CD14-positive monocyte (primary cell): ENCODE data around the gene TGM1. TPM values are rescaled to one million over a fixed set of nuclear protein-coding genes. Genes with fewer than 3 reads are reported as not detected.

ENCODE experiments used
- DNase-seq, 3 donors: peaks; one replicate each; pipeline ENCODE4 v3.0.0-alpha.2; 2011 to 2022
- H2AFZ ChIP-seq: 2 replicates; pipeline ENCODE4 v1.6.0; 2012; ENCODE audit warnings: mild to moderate bottlenecking, low read depth, low read length, inconsistent platforms; ENCODE audit not compliant: insufficient read depth, poor library complexity, severe bottlenecking
- H3K27ac ChIP-seq, 2 donors: 1 replicate in 1 of 2; 2 replicates in 1 of 2; pipeline ENCODE4 v1.5.1; 2012 to 2013; ENCODE audit warnings: low read length in 2 of 2, control low read depth in 1 of 2, inconsistent platforms in 1 of 2, low read depth in 1 of 2, mild to moderate bottlenecking in 1 of 2
- H3K27me3 ChIP-seq, 2 donors: one replicate each; pipeline versions ENCODE4 v1.6.0 to v1.6.1; 2011 to 2013; ENCODE audit warnings: low read length in 2 of 2; ENCODE audit not compliant: control insufficient read depth in 2 of 2, insufficient read depth in 2 of 2
- H3K36me3 ChIP-seq, 2 donors: replicated peaks in 1 of 2; 1 replicate in 1 of 2; 2 replicates in 1 of 2; pipeline versions ENCODE4 v1.5.1 to v1.6.1; 2012 to 2013; ENCODE audit warnings: low read length in 2 of 2, control low read depth in 1 of 2, inconsistent platforms in 1 of 2, mild to moderate bottlenecking in 1 of 2; ENCODE audit not compliant: insufficient read depth in 2 of 2, control insufficient read depth in 1 of 2
- H3K4me1 ChIP-seq, 2 donors: 1 replicate in 1 of 2; 2 replicates in 1 of 2; pipeline versions ENCODE4 v1.5.1 to v1.6.1; 2012 to 2013; ENCODE audit warnings: low read length in 2 of 2, control low read depth in 1 of 2, inconsistent platforms in 1 of 2, mild to moderate bottlenecking in 1 of 2, moderate library complexity in 1 of 2; ENCODE audit not compliant: insufficient read depth in 2 of 2, control insufficient read depth in 1 of 2
- H3K4me2 ChIP-seq: replicated peaks from 2 replicates; pipeline ENCODE3; 2012; ENCODE audit warnings: low read length, moderate library complexity, mild to moderate bottlenecking; ENCODE audit not compliant: poor library complexity, severe bottlenecking; ENCODE audit errors: extremely low read depth
- H3K4me3 ChIP-seq, 3 experiments: fragments of 200-600 bp in 1 of 3; sonication (generic) in 1 of 3; replicated peaks in 1 of 3; 1 replicate in 2 of 3; 2 replicates in 1 of 3; pipeline ENCODE4 v1.5.1; 2011 to 2013; ENCODE audit warnings: low read length in 3 of 3, mild to moderate bottlenecking in 3 of 3, control low read depth in 2 of 3, low read depth in 2 of 3, inconsistent platforms in 1 of 3, moderate library complexity in 1 of 3
- H3K79me2 ChIP-seq: 2 replicates; pipeline ENCODE4 v1.6.0; 2012; ENCODE audit warnings: mild to moderate bottlenecking, control low read depth, inconsistent platforms, low read length, moderate library complexity; ENCODE audit not compliant: insufficient read depth
- H3K9ac ChIP-seq: 2 replicates; pipeline ENCODE4 v1.6.0; 2017; ENCODE audit warnings: low read length, mild to moderate bottlenecking; ENCODE audit not compliant: insufficient read depth, poor library complexity, severe bottlenecking
- H3K9me3 ChIP-seq, 2 donors: replicated peaks in 1 of 2; 1 replicate in 1 of 2; 2 replicates in 1 of 2; pipeline versions ENCODE4 v1.5.1 to v1.6.1; 2012 to 2013; ENCODE audit warnings: low read length in 2 of 2, control low read depth in 1 of 2; ENCODE audit not compliant: control insufficient read depth in 1 of 2, insufficient read depth in 1 of 2
- H4K20me1 ChIP-seq: 2 replicates; pipeline ENCODE4 v1.6.0; 2012; ENCODE audit warnings: mild to moderate bottlenecking, low read length, control low read depth, moderate library complexity; ENCODE audit not compliant: insufficient read depth
- H3K27ac Mint-ChIP-seq, 7 donors: one replicate each; pipeline ENCODE4 v1.8.0; 2020; ENCODE audit warnings: mild to moderate bottlenecking in 7 of 7, mixed read lengths in 7 of 7, moderate library complexity in 6 of 7, inconsistent platforms in 2 of 7
- H3K27me3 Mint-ChIP-seq, 3 donors: one replicate each; pipeline ENCODE4 v1.8.0; 2021 to 2022; ENCODE audit warnings: low read depth in 3 of 3, mild to moderate bottlenecking in 3 of 3, mixed read lengths in 3 of 3, moderate library complexity in 3 of 3, inconsistent platforms in 1 of 3
- H3K36me3 Mint-ChIP-seq, 2 donors: one replicate each; pipeline ENCODE4 v1.8.0; 2020; ENCODE audit warnings: mixed read lengths in 2 of 2, inconsistent platforms in 1 of 2, mild to moderate bottlenecking in 1 of 2
- H3K4me1 Mint-ChIP-seq: one replicate; pipeline ENCODE4 v1.8.0; 2020; ENCODE audit warnings: mild to moderate bottlenecking, mixed read lengths
- H3K4me3 Mint-ChIP-seq, 2 donors: one replicate each; pipeline ENCODE4 v1.8.0; 2020; ENCODE audit warnings: mild to moderate bottlenecking in 2 of 2, mixed read lengths in 2 of 2, moderate library complexity in 1 of 2
- H3K9me3 Mint-ChIP-seq, 7 donors: one replicate each; pipeline ENCODE4 v1.8.0; 2020 to 2022; ENCODE audit warnings: mixed read lengths in 7 of 7, mild to moderate bottlenecking in 6 of 7, moderate library complexity in 6 of 7, inconsistent platforms in 2 of 7
- CTCF ChIP-seq: fragments of 200-600 bp; IDR thresholded peaks from one replicate; pipeline ENCODE4 v1.8.0; 2022; ENCODE audit warnings: antibody characterized with exemption, mild to moderate bottlenecking
- WGBS: methylation state at CpG from one replicate; pipeline ENCODE4 v1.1.5; 2013; ENCODE audit warnings: missing lambda C conversion rate; ENCODE audit not compliant: insufficient coverage; 5-methylcytosine and 5-hydroxymethylcytosine counted together
- intact Hi-C, 2 donors: fragments of 100-400 bp; cut with micrococcal nuclease; formaldehyde crosslinking; loops; one replicate each; pipeline versions ENCODE4 v1.15.0 to v1.15.1; 2023
- polyA plus RNA-seq, 3 donors: library from polyadenylated mRNA; depleted of rRNA in 1 of 3; unstranded in 2 of 3; stranded (reverse) in 1 of 3; fragments of 300-500 nt in 2 of 3; fragments of >200 nt in 1 of 3; fragmentation: Illumina TruSeq in 2 of 3; gene quantifications; 1 replicate in 2 of 3; 2 replicates in 1 of 3; pipeline ENCODE4 v1.2.3, GENCODE V29; 2012 to 2021

Gene TGM1
- polyA plus RNA-seq, 3 donors = 7.8 TPM; not detected in 2

GRCh38 chr14:24299255-24300191, 36.5 kb upstream of the TGM1 start, which contains the start of the genes DHRS1 and NOP9:
Gene DHRS1, minus strand, starts transcription at chr14:24299780. Its CDS starts 674 bp downstream, at chr14:24299106.
Gene NOP9, plus strand, starts transcription at chr14:24299850. Its CDS starts 105 bp downstream, at chr14:24299955.
- peak; percentile 90 to 92 (median 91) for DNase-seq
- Histone ChIP-seq H3K27me3 (no peaks in the 10 kb centered on the region), H3K4me2 (peak within 1 kb of the TSS; percentile 89), H4K20me1 (peaks cover 4% of the 10 kb centered on the region), H3K79me2 (peaks cover 46% of the 10 kb centered on the region), H3K9ac (peak within 1 kb of the TSS; percentile 86), H3K36me3 (peaks cover 42 to 53% of the 10 kb centered on the region in 2 donors), H2AFZ (peak within 1 kb of the TSS; percentile 96), H3K4me3 (peak within 1 kb of the TSS; percentile 45 to 92 (median 78)), H3K4me1 (peaks cover 34 to 46% of the 10 kb centered on the region in 2 donors), H3K27ac (peak within 1 kb of the TSS; percentile 78 to 94), H3K9me3 (no peaks in the 10 kb centered on the region)
- Mint-ChIP-seq H3K9me3 (peaks cover 0 to 2% (median 0%) of the 10 kb centered on the region in 7 donors), H3K4me3 (peak within 1 kb of the TSS; percentile 89), H3K27me3 (peaks cover 0 to 1% (median 0%) of the 10 kb centered on the region in 3 donors), H3K36me3 (peaks cover 48 to 53% of the 10 kb centered on the region in 2 donors), H3K4me1 (peaks cover 40% of the 10 kb centered on the region), H3K27ac (peak within 1 kb of the TSS; percentile 88 to 95 (median 93))
- no peak for TF ChIP-seq CTCF
- WGBS = under 1% methylated on average over 75 of the region's 75 CpGs
- intact Hi-C loops = loop anchor here (5.0 to 10.0 kb wide), 3 partner anchors 57 to 185 kb away; partner anchors contain the start of genes CHMP4A (in 1 of the 2), DCAF11 (in 1 of the 2), MDP1 (in 1 of the 2) and NRL (in 1 of the 2)

GRCh38 chr14:24298892-24299254, 35.9 kb upstream of the TGM1 start:
- peaks cover 36 to 53% of the 10 kb centered on the region in 2 donors for H3K36me3 ChIP-seq
- peak overlapping the region; percentile 88 to 95 (median 93) for H3K27ac Mint-ChIP-seq
- peak overlapping the region; percentile 96 for H2AFZ ChIP-seq

More at GRCh38 chr14:24298892-24299254, 35.9 kb upstream of the TGM1 start:
- H3K4me3 ChIP-seq = peak overlapping the region; percentile 45 to 92 (median 78)
- TF ChIP-seq CTCF = no peak
- peak overlapping the region; percentile 89 for H3K4me2 ChIP-seq
- H3K27me3 Mint-ChIP-seq = peaks cover 0 to 1% (median 0%) of the 10 kb centered on the region in 3 donors
- H3K27me3 ChIP-seq = no peaks in the 10 kb centered on the region
- H3K4me1 Mint-ChIP-seq = peaks cover 40% of the 10 kb centered on the region
- no peaks in the 10 kb centered on the region for H3K9me3 ChIP-seq
- no peaks in the 10 kb centered on the region for H4K20me1 ChIP-seq
- intact Hi-C loops = loop anchor here (5.0 to 10.0 kb wide), 2 partner anchors 57 to 184 kb away; partner anchors contain the start of genes DCAF11 (in 1 of the 2), NRL (in 1 of the 2) and TINF2 (in 1 of the 2)
- peaks cover 0 to 2% (median 0%) of the 10 kb centered on the region in 7 donors for H3K9me3 Mint-ChIP-seq
- peaks cover 34 to 46% of the 10 kb centered on the region in 2 donors for H3K4me1 ChIP-seq
- peak overlapping the region; percentile 89 for H3K4me3 Mint-ChIP-seq
- peaks cover 47 to 52% of the 10 kb centered on the region in 2 donors for H3K36me3 Mint-ChIP-seq
- H3K9ac ChIP-seq = peak overlapping the region; percentile 86
- peaks cover 46% of the 10 kb centered on the region for H3K79me2 ChIP-seq
- peak overlapping the region; percentile 78 to 94 for H3K27ac ChIP-seq
- 51% methylated on average over 2 of the region's 7 CpGs for WGBS
- peak; percentile 33 to 71 (median 49) for DNase-seq
